Measurements from ENCODE around the gene ITPKB.

ITPKB gene

GRCh38 chr1:226606311-226607267, 132.5 kb downstream of the ITPKB start:
- DNase-seq (ENCODE audit: low read depth, low spot score): no peak
- ChIA-PET POLR2A (no interaction called here), CTCF (interaction anchor here (1.0 to 1.5 kb wide), 5 partner anchors 20 to 208 kb away, joined by 3 to 5 read pairs (median 3); partner anchors contain the start of gene STUM)
- H3K4me3 ChIP-seq (ENCODE audit: low read depth, low read length): no peak overlapping the region
- no peak for TF ChIP-seq CTCF (IDR thresholded peaks at IDR 0.05; ENCODE audit: insufficient read depth, low read length, missing control alignments)

- no peak for TF ChIP-seq CTCF (IDR thresholded peaks at IDR 0.05; ENCODE audit: insufficient read depth, low read length, missing control alignments)
- ChIA-PET CTCF (interaction anchor here (0.7 to 1.1 kb wide), 2 partner anchors 8 to 29 kb away, joined by 3 to 5 read pairs; no protein-coding TSS in a partner anchor), POLR2A (no interaction called here)
- no peak for DNase-seq (ENCODE audit: low read depth, low spot score)
- no peak overlapping the region for H3K4me3 ChIP-seq (ENCODE audit: low read depth, low read length)
These were observed 133.6 kb downstream of the ITPKB start for GRCh38 chr1:226605318-226605950.

GRCh38 chr1:226604560-226605317, 134.3 kb downstream of the ITPKB start:
- CTCF ChIA-PET: interaction anchor here (0.7 to 2.7 kb wide), 4 partner anchors 9 to 56 kb away, joined by 3 to 15 read pairs (median 4); partner anchors contain the start of gene STUM
- no peak overlapping the region for H3K4me3 ChIP-seq (ENCODE audit: low read depth, low read length)
- POLR2A ChIA-PET: no interaction called here
- DNase-seq (ENCODE audit: low read depth, low spot score): no peak
- TF ChIP-seq CTCF (IDR thresholded peaks at IDR 0.05; ENCODE audit: insufficient read depth, low read length, missing control alignments): no peak

GRCh38 chr1:226603858-226604559, 135.1 kb downstream of the ITPKB start:
- POLR2A ChIA-PET: no interaction called here
- CTCF ChIA-PET: interaction anchor here (1.0 to 2.7 kb wide), 3 partner anchors 13 to 196 kb away, joined by 3 to 15 read pairs (median 5); partner anchors contain the start of genes PARP1 and STUM
- TF ChIP-seq CTCF (IDR thresholded peaks at IDR 0.05; ENCODE audit: insufficient read depth, low read length, missing control alignments): no peak
- no peak overlapping the region for H3K4me3 ChIP-seq (ENCODE audit: low read depth, low read length)
- no peak for DNase-seq (ENCODE audit: low read depth, low spot score)

- TF ChIP-seq CTCF (IDR thresholded peaks at IDR 0.05; ENCODE audit: insufficient read depth, low read length, missing control alignments): no peak
These were observed 135.8 kb downstream of the ITPKB start for GRCh38 chr1:226603022-226603857.

More at GRCh38 chr1:226603022-226603857, 135.8 kb downstream of the ITPKB start:
- H3K4me3 ChIP-seq (ENCODE audit: low read depth, low read length): no peak overlapping the region
- ChIA-PET POLR2A (interaction anchor here (0.6 kb wide), 1 partner anchor 1055 kb away, joined by 6 read pairs; no protein-coding TSS in a partner anchor), CTCF (interaction anchor here (1.0 to 2.7 kb wide), 5 partner anchors 12 to 225 kb away, joined by 3 to 15 read pairs (median 5); partner anchors contain the start of genes PARP1 and STUM)
- no peak for DNase-seq (ENCODE audit: low read depth, low spot score)

All from AG04449 (cell line).